Mesendoderm (in vitro differentiated cells): ENCODE data around the gene HBD.

Experiments used
- DNase-seq: peaks from one replicate; pipeline ENCODE4 v3.0.0; 2013
- H2AK5ac ChIP-seq: 2 replicates; pipeline ENCODE4 v1.6.1; 2013; ENCODE audit warnings: low read length, inconsistent platforms
- H2BK120ac ChIP-seq: 2 replicates; pipeline ENCODE4 v1.6.1; 2013; ENCODE audit warnings: low read depth, mild to moderate bottlenecking, low read length, moderate library complexity, mixed read lengths
- H2BK15ac ChIP-seq: replicated peaks from 2 replicates; pipeline ENCODE4 v1.6.1; 2013; ENCODE audit warnings: low read depth, mild to moderate bottlenecking, moderate library complexity
- H2BK5ac ChIP-seq: 2 replicates; pipeline ENCODE4 v1.6.1; 2013; ENCODE audit warnings: low read length, inconsistent platforms
- H3K18ac ChIP-seq: 2 replicates; pipeline ENCODE4 v1.6.1; 2013; ENCODE audit warnings: mild to moderate bottlenecking, low read length, mixed read lengths
- H3K23ac ChIP-seq: one replicate; pipeline ENCODE4 v1.6.1; 2013; ENCODE audit warnings: low read length
- H3K27ac ChIP-seq: 2 replicates; pipeline ENCODE4 v1.5.1; 2013; ENCODE audit warnings: low read depth, mild to moderate bottlenecking, inconsistent platforms, low read length, moderate library complexity
- H3K27me3 ChIP-seq: 2 replicates; pipeline ENCODE4 v1.6.1; 2013; ENCODE audit warnings: low read length, control low read depth, mild to moderate bottlenecking, inconsistent platforms; ENCODE audit not compliant: insufficient read depth, poor library complexity
- H3K36me3 ChIP-seq: 2 replicates; pipeline ENCODE4 v1.6.1; 2013; ENCODE audit warnings: low read length, inconsistent platforms; ENCODE audit not compliant: control insufficient read depth, insufficient read depth
- H3K4ac ChIP-seq: one replicate; pipeline ENCODE4 v1.6.1; 2013; ENCODE audit warnings: low read depth, mild to moderate bottlenecking, low read length, moderate library complexity
- H3K4me1 ChIP-seq: 2 replicates; pipeline ENCODE4 v1.6.1; 2013; ENCODE audit warnings: low read depth, low read length, inconsistent platforms; ENCODE audit not compliant: control insufficient read depth
- H3K4me2 ChIP-seq: 2 replicates; pipeline ENCODE4 v1.6.1; 2013; ENCODE audit warnings: low read length
- H3K4me3 ChIP-seq: 2 replicates; pipeline ENCODE4 v1.5.1; 2013; ENCODE audit warnings: mild to moderate bottlenecking, low read length
- H3K56ac ChIP-seq: one replicate; pipeline ENCODE4 v1.6.1; 2013; ENCODE audit warnings: low read length
- H3K79me1 ChIP-seq: 2 replicates; pipeline ENCODE4 v1.6.1; 2013; ENCODE audit warnings: low read length, inconsistent platforms
- H3K79me2 ChIP-seq: 2 replicates; pipeline ENCODE4 v1.6.1; 2013; ENCODE audit warnings: mild to moderate bottlenecking, low read length; ENCODE audit not compliant: control insufficient read depth, insufficient read depth
- H3K9ac ChIP-seq: 2 replicates; pipeline ENCODE4 v1.6.1; 2013; ENCODE audit warnings: low read length, inconsistent platforms
- H4K5ac ChIP-seq: one replicate; pipeline ENCODE4 v1.6.1; 2013; ENCODE audit warnings: low read length
- H4K8ac ChIP-seq: one replicate; pipeline ENCODE4 v1.6.1; 2013; ENCODE audit warnings: low read depth, mild to moderate bottlenecking, control low read depth, low read length, moderate library complexity
- WGBS: extraction: QIAGEN DNeasy Blood & Tissue Kit; methylation state at CpG from one replicate; pipeline ENCODE4 v1.1.7; 2013; ENCODE audit warnings: low lambda C conversion rate, missing lambda C conversion rate; ENCODE audit not compliant: insufficient coverage; ENCODE audit errors: extremely low coverage; 5-methylcytosine and 5-hydroxymethylcytosine counted together

HBD gene

GRCh38 chr11:5238486-5238885 is 4.2 kb upstream of the HBD start:
- no peak for DNase-seq
- H4K5ac ChIP-seq: no peak overlapping the region

GRCh38 chr11:5237420-5237819 is 3.1 kb upstream of the HBD start:
- Histone ChIP-seq H3K4me2 (no peak overlapping the region), H3K56ac (no peak overlapping the region), H3K27ac (no peak overlapping the region), H4K5ac (no peak overlapping the region), H2BK15ac (no peak overlapping the region), H4K8ac (no peak overlapping the region), H3K27me3 (no peaks in the 10 kb centered on the region), H3K23ac (no peak overlapping the region), H2AK5ac (no peak overlapping the region), H3K79me1 (no peaks in the 10 kb centered on the region), H3K9ac (no peak overlapping the region), H2BK5ac (no peak overlapping the region), H3K18ac (no peak overlapping the region), H3K4me1 (no peaks in the 10 kb centered on the region), H3K36me3 (no peaks in the 10 kb centered on the region), H3K79me2 (no peaks in the 10 kb centered on the region), H3K4ac (no peak overlapping the region), H3K4me3 (no peak overlapping the region), H2BK120ac (no peak overlapping the region)
- DNase-seq: no peak
- WGBS: no CpG with 5 or more reads among the region's 2 CpGs

More at GRCh38 chr11:5238486-5238885, 4.2 kb upstream of the HBD start:
- H3K4ac ChIP-seq: no peak overlapping the region
- H3K23ac ChIP-seq: no peak overlapping the region
- no peaks in the 10 kb centered on the region for H3K36me3 ChIP-seq
- H2BK120ac ChIP-seq: no peak overlapping the region
- WGBS: no CpG with 5 or more reads among the region's 2 CpGs
- H3K27me3 ChIP-seq: no peaks in the 10 kb centered on the region
- H3K56ac ChIP-seq: no peak overlapping the region
- H4K8ac ChIP-seq: no peak overlapping the region
- H2BK5ac ChIP-seq: no peak overlapping the region
- H3K4me1 ChIP-seq: no peaks in the 10 kb centered on the region
- H3K79me2 ChIP-seq: no peaks in the 10 kb centered on the region
- no peak overlapping the region for H2AK5ac ChIP-seq
- H3K4me3 ChIP-seq: no peak overlapping the region
- H3K18ac ChIP-seq: no peak overlapping the region
- no peak overlapping the region for H3K9ac ChIP-seq
- H3K4me2 ChIP-seq: no peak overlapping the region
- no peaks in the 10 kb centered on the region for H3K79me1 ChIP-seq
- no peak overlapping the region for H2BK15ac ChIP-seq
- H3K27ac ChIP-seq: no peak overlapping the region

GRCh38 chr11:5235364-5236095 is 1.2 kb upstream of the HBD start:
- Histone ChIP-seq H3K36me3 (no peaks in the 10 kb centered on the region), H3K79me2 (no peaks in the 10 kb centered on the region), H3K27ac (no peak overlapping the region), H4K8ac (no peak overlapping the region), H2BK5ac (no peak overlapping the region), H3K4me3 (no peak overlapping the region), H3K79me1 (no peaks in the 10 kb centered on the region), H3K4me2 (no peak overlapping the region), H3K27me3 (no peaks in the 10 kb centered on the region), H3K4ac (no peak overlapping the region), H3K4me1 (no peaks in the 10 kb centered on the region), H3K9ac (no peak overlapping the region), H2BK120ac (no peak overlapping the region), H4K5ac (no peak overlapping the region), H2BK15ac (no peak overlapping the region), H3K56ac (no peak overlapping the region), H2AK5ac (no peak overlapping the region), H3K23ac (no peak overlapping the region), H3K18ac (no peak overlapping the region)
- WGBS: no CpG with 5 or more reads among the region's 5 CpGs
- no peak for DNase-seq

- Histone ChIP-seq H4K8ac (no peak overlapping the region), H3K4me3 (no peak overlapping the region), H3K27me3 (no peaks in the 10 kb centered on the region), H3K36me3 (no peaks in the 10 kb centered on the region), H2BK15ac (no peak overlapping the region), H2AK5ac (no peak overlapping the region), H3K27ac (no peak overlapping the region), H2BK5ac (no peak overlapping the region), H3K9ac (no peak overlapping the region), H4K5ac (no peak overlapping the region), H2BK120ac (no peak overlapping the region), H3K56ac (no peak overlapping the region), H3K18ac (no peak overlapping the region), H3K79me2 (no peaks in the 10 kb centered on the region), H3K4ac (no peak overlapping the region), H3K4me2 (no peak overlapping the region), H3K79me1 (no peaks in the 10 kb centered on the region), H3K4me1 (no peaks in the 10 kb centered on the region), H3K23ac (no peak overlapping the region)
- DNase-seq: no peak
- no CpG with 5 or more reads among the region's 1 CpG for WGBS
Observed at GRCh38 chr11:5233307-5233706, 976 bp downstream of the HBD start.

GRCh38 chr11:5232821-5233220 is 1.5 kb downstream of the HBD start:
- no peaks in the 10 kb centered on the region for H3K36me3 ChIP-seq
- DNase-seq: no peak
- no peaks in the 10 kb centered on the region for H3K79me2 ChIP-seq
- H3K27ac ChIP-seq: no peak overlapping the region
- no CpG with 5 or more reads among the region's 2 CpGs for WGBS
- H2AK5ac ChIP-seq: no peak overlapping the region
- H3K4me3 ChIP-seq: no peak overlapping the region
- H2BK120ac ChIP-seq: no peak overlapping the region
- H3K4me2 ChIP-seq: no peak overlapping the region
- H3K18ac ChIP-seq: no peak overlapping the region
- no peak overlapping the region for H3K4ac ChIP-seq
- H3K27me3 ChIP-seq: no peaks in the 10 kb centered on the region
- no peak overlapping the region for H3K56ac ChIP-seq
- H2BK5ac ChIP-seq: no peak overlapping the region
- H4K8ac ChIP-seq: no peak overlapping the region
- H3K23ac ChIP-seq: no peak overlapping the region
- no peak overlapping the region for H4K5ac ChIP-seq
- no peaks in the 10 kb centered on the region for H3K79me1 ChIP-seq
- no peak overlapping the region for H3K9ac ChIP-seq
- no peak overlapping the region for H2BK15ac ChIP-seq
- no peaks in the 10 kb centered on the region for H3K4me1 ChIP-seq

GRCh38 chr11:5232176-5232575 is 2.1 kb downstream of the HBD start:
- Histone ChIP-seq H3K79me2 (no peaks in the 10 kb centered on the region), H3K23ac (no peak overlapping the region), H3K27me3 (no peaks in the 10 kb centered on the region), H2BK120ac (no peak overlapping the region), H3K4me3 (no peak overlapping the region), H3K79me1 (no peaks in the 10 kb centered on the region), H2BK5ac (no peak overlapping the region), H3K4me1 (no peaks in the 10 kb centered on the region), H3K56ac (no peak overlapping the region), H3K9ac (no peak overlapping the region), H3K36me3 (no peaks in the 10 kb centered on the region), H3K18ac (no peak overlapping the region), H3K4me2 (no peak overlapping the region), H3K4ac (no peak overlapping the region), H3K27ac (no peak overlapping the region), H4K8ac (no peak overlapping the region), H2BK15ac (no peak overlapping the region), H4K5ac (no peak overlapping the region), H2AK5ac (no peak overlapping the region)
- WGBS: 100% methylated on average over 2 of the region's 3 CpGs
- DNase-seq: no peak
